Loucy (cell line): ENCODE results near the gene SMAP1.

ENCODE experiments used
- H2AFZ ChIP-seq: fragments of 200-600 bp; sonication (generic); 2 replicates; pipeline ENCODE4 v1.6.0; 2016; ENCODE audit warnings: antibody characterized with exemption, mild to moderate bottlenecking, low read length, moderate library complexity
- H3F3A ChIP-seq: fragments of 200-600 bp; 2 replicates; pipeline ENCODE4 v1.6.0; 2016; ENCODE audit warnings: antibody characterized with exemption, low read depth, mild to moderate bottlenecking
- H3K27me3 ChIP-seq: fragments of 200-600 bp; sonication (generic); 2 replicates; pipeline ENCODE4 v1.6.1; 2014; ENCODE audit warnings: low read length, mild to moderate bottlenecking; ENCODE audit not compliant: insufficient read depth, poor library complexity, severe bottlenecking
- H3K36me3 ChIP-seq: fragments of 200-600 bp; sonication (generic); 2 replicates; pipeline ENCODE4 v1.6.1; 2016; ENCODE audit warnings: low read length; ENCODE audit not compliant: insufficient read depth
- H3K4me1 ChIP-seq: fragments of 200-600 bp; sonication (generic); 2 replicates; pipeline ENCODE4 v1.5.1; 2014; ENCODE audit warnings: low read length, mild to moderate bottlenecking; ENCODE audit not compliant: insufficient read depth, poor library complexity, severe bottlenecking
- H3K4me2 ChIP-seq: fragments of 200-600 bp; sonication (generic); 2 replicates; pipeline ENCODE4 v1.6.0; 2014; ENCODE audit warnings: antibody characterized with exemption, low read length, low read depth, mild to moderate bottlenecking; ENCODE audit not compliant: poor library complexity, severe bottlenecking
- H3K4me3 ChIP-seq: fragments of 200-600 bp; sonication (generic); 2 replicates; pipeline ENCODE4 v1.5.1; 2014; ENCODE audit warnings: low read length, mild to moderate bottlenecking, mixed read lengths; ENCODE audit not compliant: poor library complexity, severe bottlenecking
- H3K79me2 ChIP-seq: fragments of 200-600 bp; sonication (generic); 2 replicates; pipeline ENCODE4 v1.6.1; 2014; ENCODE audit warnings: low read length; ENCODE audit not compliant: insufficient read depth
- H3K9ac ChIP-seq: fragments of 200-600 bp; sonication (generic); 2 replicates; pipeline ENCODE4 v1.6.0; 2014; ENCODE audit warnings: mild to moderate bottlenecking, low read depth, low read length, moderate library complexity; ENCODE audit not compliant: poor library complexity, severe bottlenecking
- H3K9me2 ChIP-seq: fragments of 200-600 bp; sonication (generic); replicated peaks from 2 replicates; pipeline ENCODE4 v1.6.1; 2016; ENCODE audit warnings: low read depth, low read length, mixed read lengths
- H3K9me3 ChIP-seq: fragments of 200-600 bp; sonication (generic); 2 replicates; pipeline ENCODE4 v1.6.1; 2014; ENCODE audit warnings: mild to moderate bottlenecking, antibody characterized with exemption, low read length, low read depth; ENCODE audit not compliant: insufficient read depth
- H4K20me1 ChIP-seq: fragments of 200-600 bp; sonication (generic); 2 replicates; pipeline ENCODE4 v1.6.0; 2014; ENCODE audit warnings: antibody characterized with exemption, low read length, mild to moderate bottlenecking; ENCODE audit not compliant: insufficient read depth, poor library complexity, severe bottlenecking
- CTCF ChIP-seq: fragments of 200-600 bp; sonication (generic); conservative IDR thresholded peaks from 2 replicates; pipeline ENCODE4 v1.5.1; 2014; ENCODE audit warnings: mild to moderate bottlenecking, antibody characterized with exemption, low read length
- EZH2phosphoT487 ChIP-seq: fragments of 200-600 bp; IDR thresholded peaks from 2 replicates; pipeline ENCODE4 v1.6.1; 2018; ENCODE audit warnings: antibody characterized with exemption, mild to moderate bottlenecking, moderate library complexity, borderline replicate concordance

Gene SMAP1

GRCh38 chr6:70714716-70715257 lies 47.1 kb downstream of the SMAP1 start:
- Histone ChIP-seq H4K20me1 (no peaks in the 10 kb centered on the region), H3K79me2 (peaks cover 61% of the 10 kb centered on the region), H3K9me3 (peaks cover 20% of the 10 kb centered on the region; the same call in 1 of the 2 replicates), H3K4me2 (no peak overlapping the region), H2AFZ (no peak overlapping the region), H3K4me1 (peaks cover 3% of the 10 kb centered on the region), H3K27me3 (no peaks in the 10 kb centered on the region), H3K36me3 (no peaks in the 10 kb centered on the region), H3K9ac (no peak overlapping the region), H3F3A (no peaks in the 10 kb centered on the region), H3K4me3 (no peak overlapping the region), H3K9me2 (no peaks in the 10 kb centered on the region)
- TF ChIP-seq EZH2phosphoT487 (no peak), CTCF (no peak)

GRCh38 chr6:70717038-70717801 lies 49.5 kb downstream of the SMAP1 start:
- no peak overlapping the region for H3K4me2 ChIP-seq
- no peak overlapping the region for H3K9ac ChIP-seq
- H2AFZ ChIP-seq = no peak overlapping the region
- H3K9me3 ChIP-seq = peaks cover 20% of the 10 kb centered on the region; the same call in 1 of the 2 replicates
- no peaks in the 10 kb centered on the region for H3K27me3 ChIP-seq
- H3K9me2 ChIP-seq = no peaks in the 10 kb centered on the region
- TF ChIP-seq CTCF (no peak), EZH2phosphoT487 (no peak)
- H3K79me2 ChIP-seq = peaks cover 55% of the 10 kb centered on the region
- peaks cover 3% of the 10 kb centered on the region for H3K4me1 ChIP-seq
- H3F3A ChIP-seq = no peaks in the 10 kb centered on the region
- no peak overlapping the region for H3K4me3 ChIP-seq
- no peaks in the 10 kb centered on the region for H3K36me3 ChIP-seq
- no peaks in the 10 kb centered on the region for H4K20me1 ChIP-seq

- Histone ChIP-seq H3K79me2 (peaks cover 34% of the 10 kb centered on the region; the same call in 1 of the 2 replicates), H4K20me1 (peaks cover 7% of the 10 kb centered on the region), H3K9me3 (no peaks in the 10 kb centered on the region), H3F3A (no peaks in the 10 kb centered on the region), H3K9me2 (no peaks in the 10 kb centered on the region), H3K9ac (no peak overlapping the region), H3K36me3 (peaks cover 4% of the 10 kb centered on the region; the same call in 1 of the 2 replicates), H3K27me3 (no peaks in the 10 kb centered on the region), H3K4me1 (no peaks in the 10 kb centered on the region), H2AFZ (no peak overlapping the region), H3K4me2 (no peak overlapping the region), H3K4me3 (no peak overlapping the region)
- TF ChIP-seq EZH2phosphoT487 = no peak
- TF ChIP-seq CTCF = no peak
Observed at GRCh38 chr6:70724524-70724923, 56.8 kb downstream of the SMAP1 start.
